HG03135 (cell line): Measurements from ENCODE around the gene DMTF1.
"Not testable (repeated sequence)": the region's sequence is repeated elsewhere in the genome, so short reads cannot be mapped to it uniquely, and the experiment has no call there.

Experiments used
- ATAC-seq: cut with Tn5 transposase; IDR thresholded peaks from one replicate; pipeline ENCODE4 v1.9.1; 2021; ENCODE audit warnings: mild to moderate bottlenecking, moderate library complexity; ENCODE audit not compliant: unreplicated experiment

The DMTF1 gene, protein sequence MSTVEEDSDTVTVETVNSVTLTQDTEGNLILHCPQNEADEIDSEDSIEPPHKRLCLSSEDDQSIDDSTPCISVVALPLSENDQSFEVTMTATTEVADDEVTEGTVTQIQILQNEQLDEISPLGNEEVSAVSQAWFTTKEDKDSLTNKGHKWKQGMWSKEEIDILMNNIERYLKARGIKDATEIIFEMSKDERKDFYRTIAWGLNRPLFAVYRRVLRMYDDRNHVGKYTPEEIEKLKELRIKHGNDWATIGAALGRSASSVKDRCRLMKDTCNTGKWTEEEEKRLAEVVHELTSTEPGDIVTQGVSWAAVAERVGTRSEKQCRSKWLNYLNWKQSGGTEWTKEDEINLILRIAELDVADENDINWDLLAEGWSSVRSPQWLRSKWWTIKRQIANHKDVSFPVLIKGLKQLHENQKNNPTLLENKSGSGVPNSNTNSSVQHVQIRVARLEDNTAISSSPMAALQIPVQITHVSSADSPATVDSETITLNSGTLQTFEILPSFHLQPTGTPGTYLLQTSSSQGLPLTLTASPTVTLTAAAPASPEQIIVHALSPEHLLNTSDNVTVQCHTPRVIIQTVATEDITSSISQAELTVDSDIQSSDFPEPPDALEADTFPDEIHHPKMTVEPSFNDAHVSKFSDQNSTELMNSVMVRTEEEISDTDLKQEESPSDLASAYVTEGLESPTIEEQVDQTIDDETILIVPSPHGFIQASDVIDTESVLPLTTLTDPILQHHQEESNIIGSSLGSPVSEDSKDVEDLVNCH

DNA sequence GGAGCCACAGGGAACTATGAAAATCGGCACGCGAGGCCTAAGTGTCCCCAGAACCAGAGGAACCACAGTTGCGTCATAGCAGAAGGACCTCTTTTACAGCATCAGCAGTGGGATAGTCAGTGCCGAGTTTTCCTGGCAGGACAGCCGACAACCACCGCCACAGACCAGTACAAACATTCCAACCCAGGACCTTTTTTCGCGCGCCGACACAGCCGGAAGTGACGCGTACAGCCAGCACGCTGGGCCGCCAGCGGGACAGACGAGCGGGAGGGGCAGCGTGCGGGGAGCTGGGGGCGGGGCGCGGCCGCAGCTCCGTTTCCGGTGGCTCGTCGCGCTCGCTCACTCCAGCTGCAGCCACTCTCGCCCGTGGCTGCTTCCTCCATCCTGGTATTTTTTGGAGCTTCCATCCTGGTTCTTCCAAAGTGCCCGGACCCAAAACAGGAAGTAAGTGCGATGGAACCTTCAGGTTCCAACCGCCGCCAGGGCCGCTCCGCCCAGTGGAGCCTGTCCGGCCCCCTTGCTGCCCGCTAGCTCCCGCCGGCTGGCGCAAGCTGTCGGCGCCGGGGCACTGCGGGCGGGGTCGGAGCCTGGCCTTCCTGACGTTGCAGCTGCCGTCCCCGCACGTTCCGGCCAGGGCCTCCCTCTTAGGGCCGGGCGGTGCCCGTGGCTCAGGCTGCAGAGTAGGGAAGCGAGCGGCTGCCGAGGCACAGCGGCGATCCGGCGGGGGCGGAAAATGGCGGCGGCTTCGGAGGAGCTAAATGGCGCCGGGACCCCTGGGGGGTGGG lies at the start of gene DMTF1:
DMTF1 (plus strand) TSS at position 342 of the 785 bp plus-strand sequence. CDS start 12,489 bp downstream, outside the sequence.
- ATAC-seq: peak; percentile 82

DNA sequence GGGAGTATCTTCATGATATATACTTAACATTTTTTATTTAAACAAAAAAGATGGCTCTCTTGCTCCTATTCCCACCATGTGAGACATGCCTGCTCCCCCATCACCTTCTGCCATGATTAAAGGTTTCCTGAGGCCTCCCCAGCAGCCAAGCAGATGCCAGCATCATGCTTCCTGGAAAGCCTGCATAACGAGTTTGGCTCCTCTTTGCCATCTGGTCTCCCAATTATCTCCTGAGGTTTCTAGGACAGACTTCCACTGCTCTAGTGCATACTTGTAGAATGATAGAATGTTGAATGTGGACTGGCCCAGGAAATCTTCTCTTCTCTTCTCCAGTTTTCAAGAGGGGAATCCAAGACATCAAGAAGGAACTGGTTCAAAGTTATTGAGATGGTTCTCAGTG lies 46.9 kb upstream of the DMTF1 start:
- no peak for ATAC-seq

DNA sequence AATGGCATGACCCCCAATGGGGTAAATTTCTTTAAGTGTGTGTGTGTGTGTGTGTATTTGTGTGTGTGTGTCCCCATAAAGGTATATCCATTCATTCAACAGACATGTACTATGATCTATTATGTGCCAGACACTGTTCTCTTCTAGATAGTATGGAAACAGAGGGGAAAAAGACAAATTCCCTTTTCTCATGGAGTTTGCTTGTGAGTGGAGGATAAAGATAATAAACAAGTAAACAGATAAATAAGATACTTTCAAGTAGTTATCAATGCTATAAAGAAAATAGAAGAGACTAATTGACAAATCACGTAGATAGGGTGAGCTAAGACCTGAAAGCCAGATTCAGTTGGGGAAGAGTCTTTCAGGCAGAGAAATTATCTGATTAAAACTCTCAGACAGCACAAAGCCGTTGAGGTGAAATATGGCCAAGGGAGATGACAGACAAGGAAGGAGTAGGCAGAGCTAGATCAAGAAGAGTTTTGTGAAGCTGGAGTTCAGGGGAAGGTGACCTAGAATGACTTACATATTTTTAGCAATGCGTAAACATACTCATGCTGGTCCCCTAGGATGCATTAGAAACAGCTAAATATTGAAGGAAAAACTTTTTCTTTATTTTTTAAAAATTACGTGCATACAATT lies 45.2 kb upstream of the DMTF1 start:
- no peak for ATAC-seq

DNA sequence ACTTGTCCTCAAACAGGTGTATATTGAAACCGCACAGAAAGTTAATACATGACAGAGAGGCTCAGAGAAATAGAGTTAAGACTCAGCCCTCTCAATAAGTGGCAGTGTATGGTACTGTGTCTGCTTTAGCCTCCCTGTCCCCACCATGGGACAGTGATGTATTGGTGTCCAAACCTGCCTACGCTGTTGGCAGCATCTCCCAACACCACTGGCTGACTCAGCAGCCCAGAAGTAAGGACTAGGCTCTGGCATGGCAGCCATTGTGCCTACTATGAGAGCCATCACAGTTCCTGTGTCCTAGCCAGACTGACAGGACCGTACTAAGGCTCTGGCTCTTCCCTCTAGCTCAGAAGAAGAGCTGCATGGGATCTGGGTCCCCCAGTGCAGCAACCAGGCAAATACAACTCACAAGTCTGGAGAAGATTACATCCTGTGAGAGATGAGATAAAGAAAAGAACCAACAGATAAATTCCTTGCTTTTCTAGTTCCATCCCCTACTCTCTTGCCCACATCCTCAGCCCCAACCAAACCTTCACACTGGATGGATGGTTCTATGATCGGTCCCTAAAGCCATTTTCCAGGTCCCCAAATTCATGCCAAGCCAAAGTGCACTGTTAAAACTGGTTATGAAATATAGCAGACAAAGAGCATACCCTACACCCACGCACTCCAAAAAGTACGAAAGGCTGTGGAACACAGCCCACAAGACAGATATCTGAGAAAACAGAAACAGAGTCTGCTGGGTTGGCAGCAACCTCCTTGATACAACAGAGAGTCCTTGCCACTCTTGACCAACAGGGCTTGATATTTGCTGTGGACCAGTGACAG lies 44.1 kb upstream of the DMTF1 start:
- ATAC-seq: no peak

DNA sequence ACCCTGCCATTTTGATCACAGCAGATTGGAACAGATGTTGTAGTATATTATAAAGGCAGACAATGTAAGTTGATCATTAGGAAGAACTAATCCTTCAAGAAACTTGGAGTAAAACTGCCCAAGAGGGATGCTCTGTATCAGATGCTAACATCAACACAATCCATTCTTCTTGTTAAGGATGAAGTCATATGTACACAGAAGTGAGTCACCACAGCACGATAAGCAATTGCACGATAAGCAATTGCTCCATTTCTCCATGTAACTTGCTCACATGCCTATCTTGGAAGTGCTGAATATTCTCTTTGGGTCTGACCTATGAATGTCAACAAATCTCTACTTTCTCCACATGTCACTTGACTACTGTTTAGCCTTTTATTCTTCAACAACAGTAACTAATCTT lies 41.5 kb upstream of the DMTF1 start:
- no peak for ATAC-seq

DNA sequence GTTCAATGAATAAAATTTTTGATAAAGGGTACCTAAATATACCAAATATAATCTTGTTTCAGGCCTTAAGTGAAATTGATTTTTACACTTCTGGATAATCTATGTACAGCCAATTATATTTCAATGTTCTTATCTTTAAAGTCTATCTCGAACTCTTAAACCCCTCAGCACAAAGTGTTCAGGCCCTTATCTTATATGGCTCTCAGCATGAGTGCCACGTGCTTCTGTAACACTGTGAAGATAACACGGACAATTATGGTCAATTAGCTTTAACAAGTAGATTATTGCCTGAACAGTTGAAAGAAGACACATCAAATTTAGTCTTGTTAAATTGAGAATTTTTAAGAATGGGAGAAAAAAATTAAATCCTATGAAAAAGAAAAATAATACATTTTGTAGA lies 40.4 kb upstream of the DMTF1 start:
- no peak for ATAC-seq

DNA sequence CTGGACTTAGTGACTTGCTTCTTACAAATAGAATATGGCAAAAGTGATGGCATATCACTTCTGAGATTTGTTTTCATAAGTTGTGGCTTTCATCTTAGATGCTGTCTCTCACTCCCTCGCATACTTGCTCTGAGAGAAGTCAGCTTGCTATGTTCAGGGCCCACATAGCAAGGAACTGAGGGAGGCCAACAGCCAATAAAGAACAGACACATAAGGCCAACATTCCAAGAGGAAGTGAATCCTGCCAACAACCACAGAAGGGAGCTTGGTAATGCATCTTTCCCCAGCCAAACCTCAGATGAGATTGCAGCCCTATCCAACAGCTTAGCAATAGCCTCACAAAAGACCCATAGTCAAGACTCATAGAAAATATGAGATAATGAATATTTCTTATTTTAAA lies 39.2 kb upstream of the DMTF1 start:
- ATAC-seq: no peak

DNA sequence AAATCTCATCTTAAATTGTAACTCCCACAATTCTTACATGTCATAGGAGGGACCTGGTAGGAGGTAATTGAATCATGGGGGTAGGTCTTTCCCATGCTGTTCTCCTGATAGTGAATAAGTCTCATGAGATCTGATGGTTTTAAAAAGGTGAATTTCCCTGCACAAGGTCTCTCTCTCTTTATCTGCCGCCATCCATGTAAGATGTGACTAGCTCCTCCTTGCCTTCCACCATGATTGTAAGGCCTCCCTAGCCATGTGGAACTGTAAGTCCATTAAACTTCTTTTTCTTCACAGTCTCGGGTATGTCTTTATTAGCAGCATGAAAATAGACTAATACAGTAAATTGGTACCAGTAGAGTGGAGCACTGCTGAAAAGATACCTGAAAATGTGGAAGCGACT lies 38.3 kb upstream of the DMTF1 start:
- ATAC-seq: not testable (repeated sequence)

DNA sequence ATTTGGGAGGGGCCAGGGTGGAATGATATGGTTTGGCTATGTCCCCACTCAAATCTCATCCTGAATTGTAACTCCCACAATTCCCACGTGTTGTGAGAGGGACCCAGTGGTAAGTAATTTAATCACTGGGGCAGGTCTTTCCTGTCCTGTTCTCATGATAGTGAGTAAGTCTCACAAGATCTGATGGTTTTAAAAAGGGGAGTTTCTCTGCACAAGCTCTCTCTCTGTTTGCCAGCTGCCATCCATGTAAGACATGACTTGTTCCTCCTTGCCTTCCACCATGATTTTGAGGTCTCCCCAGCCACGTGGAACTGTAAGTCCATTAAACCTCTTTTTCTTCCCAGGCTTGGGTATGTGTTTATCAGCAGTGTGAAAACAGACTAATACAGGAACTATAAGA lies 36.5 kb upstream of the DMTF1 start:
- ATAC-seq: not testable (repeated sequence)

DNA sequence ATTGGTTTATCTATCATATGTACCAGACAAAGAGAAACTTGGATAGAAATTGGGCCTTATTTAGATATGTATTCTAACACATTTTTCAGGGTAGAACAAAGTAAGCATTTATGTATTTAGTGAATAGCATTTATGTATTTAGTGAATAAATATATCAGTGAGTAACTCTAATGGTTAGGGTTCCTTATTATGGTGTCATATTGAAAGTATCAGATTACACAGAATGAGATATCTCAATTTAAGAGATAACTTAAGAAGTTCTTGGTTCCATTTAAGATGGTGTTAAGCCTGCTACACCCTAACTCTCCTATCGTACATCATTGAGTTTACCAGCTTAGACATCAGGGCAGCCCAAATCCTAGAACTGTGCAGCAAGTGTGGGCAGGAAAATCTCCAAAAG lies 35.9 kb upstream of the DMTF1 start:
- no peak for ATAC-seq

DNA sequence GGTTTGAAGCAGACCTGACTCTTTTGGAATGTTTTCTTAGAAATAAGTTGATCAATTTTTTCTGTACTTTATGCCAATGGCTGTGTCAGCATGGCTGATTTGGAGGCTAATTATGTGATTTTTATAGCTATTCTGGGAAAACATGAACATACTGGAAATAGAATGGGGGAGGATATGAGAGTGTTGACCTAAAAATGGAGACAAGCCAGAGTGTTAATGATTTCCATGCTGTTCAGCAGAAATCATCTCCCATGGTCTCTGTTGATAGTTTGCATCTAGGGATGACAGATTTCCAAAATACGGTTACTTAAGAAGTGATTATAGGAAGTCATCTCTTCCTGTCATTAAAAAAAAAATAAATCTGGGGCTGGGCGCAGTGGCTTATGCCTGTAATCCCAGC lies 32.7 kb upstream of the DMTF1 start:
- no peak for ATAC-seq

DNA sequence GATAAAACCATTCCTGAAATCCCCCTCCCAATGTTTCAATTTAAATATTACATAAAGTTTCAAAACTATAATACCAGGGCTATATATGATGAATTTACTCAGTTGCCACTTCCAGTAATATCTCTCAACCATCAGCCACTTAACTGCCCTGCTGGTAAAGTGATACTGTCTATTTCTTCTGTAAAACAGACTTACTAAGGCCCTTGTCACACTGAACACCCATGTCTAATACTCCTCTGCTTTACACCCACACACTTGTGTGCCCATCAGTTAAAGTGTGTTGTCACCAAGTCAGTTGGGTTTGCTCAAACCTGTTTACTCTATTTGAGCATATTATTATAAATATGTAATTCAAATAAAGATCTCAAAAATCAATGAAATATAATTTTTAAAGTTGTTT lies 29.1 kb upstream of the DMTF1 start:
- ATAC-seq: no peak

DNA sequence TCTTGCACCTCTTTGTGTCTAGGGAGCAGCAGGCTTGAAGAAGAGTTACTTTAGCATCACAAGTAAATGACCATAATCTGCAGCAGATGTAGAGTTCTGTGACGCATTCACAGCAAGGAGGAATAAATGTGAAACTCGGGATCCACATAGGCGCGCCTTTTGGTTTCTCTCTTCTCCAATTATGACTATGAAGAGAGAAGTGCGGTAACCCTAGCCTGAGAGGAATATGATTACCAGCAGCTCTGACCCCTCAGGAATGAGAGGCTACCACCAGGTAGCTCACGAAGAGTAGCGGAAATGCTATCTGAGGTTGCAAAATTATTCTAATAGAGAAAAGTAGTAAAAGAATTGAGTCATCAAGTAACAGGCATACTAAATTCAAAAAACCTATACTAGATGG lies 25.2 kb upstream of the DMTF1 start:
- ATAC-seq: no peak

DNA sequence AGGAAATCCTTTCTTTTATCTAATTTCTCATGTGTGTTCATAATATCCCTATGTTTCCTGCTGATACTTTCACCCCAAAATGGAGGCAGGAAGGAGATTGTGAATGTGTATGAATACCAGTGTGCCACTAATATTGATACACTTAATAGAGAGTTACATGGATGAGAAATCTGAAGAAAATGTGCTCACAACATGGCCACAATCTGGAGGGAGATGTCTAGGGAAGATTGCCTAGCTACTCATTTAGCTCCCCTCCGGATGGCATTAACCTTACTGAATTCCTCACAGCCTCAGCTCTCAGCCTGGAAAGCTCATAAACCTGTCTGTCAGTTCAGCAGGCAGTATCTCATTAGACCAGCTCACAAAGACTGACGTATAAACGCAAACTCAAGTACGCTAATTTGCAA lies 23.4 kb upstream of the DMTF1 start:
- ATAC-seq: no peak

DNA sequence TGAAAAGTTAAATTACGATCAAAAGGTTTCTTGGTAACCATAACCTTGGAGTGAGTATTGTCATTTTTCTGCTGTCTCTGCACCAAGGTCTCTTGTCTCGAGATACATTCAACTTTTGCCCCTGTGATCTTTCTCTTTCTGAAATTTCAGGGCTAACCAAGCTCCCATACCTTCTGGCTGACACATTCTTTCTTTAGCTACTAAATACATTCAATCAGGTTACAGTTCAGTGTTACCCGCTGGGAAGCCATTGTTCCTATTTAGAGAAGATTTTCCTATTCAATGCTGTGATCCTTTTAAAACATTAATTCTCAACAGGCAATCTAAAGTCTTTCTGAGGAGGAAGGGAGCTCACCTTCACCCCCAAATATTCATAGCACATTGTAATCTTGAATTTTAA lies 22.9 kb upstream of the DMTF1 start:
- ATAC-seq: no peak

DNA sequence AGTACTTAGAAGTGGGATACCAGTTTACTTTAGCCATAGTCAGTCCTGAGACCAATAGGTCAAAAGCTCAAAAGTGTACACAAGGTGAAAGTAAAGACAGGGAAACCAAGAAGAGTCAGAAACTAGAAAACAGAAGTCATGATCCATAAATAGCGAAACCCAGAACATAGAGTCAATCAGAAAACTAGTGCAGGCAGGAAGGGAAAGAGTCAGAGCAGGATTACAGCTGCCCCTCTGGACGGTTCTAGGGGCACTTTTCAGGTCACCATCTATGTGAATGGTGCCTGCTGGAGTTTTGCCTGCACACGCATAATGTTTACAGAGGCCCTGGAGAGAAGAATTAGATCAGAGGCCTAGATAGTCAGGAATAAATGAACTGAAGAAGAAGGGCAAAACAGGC lies 22.4 kb upstream of the DMTF1 start:
- ATAC-seq: peak; percentile 96

DNA sequence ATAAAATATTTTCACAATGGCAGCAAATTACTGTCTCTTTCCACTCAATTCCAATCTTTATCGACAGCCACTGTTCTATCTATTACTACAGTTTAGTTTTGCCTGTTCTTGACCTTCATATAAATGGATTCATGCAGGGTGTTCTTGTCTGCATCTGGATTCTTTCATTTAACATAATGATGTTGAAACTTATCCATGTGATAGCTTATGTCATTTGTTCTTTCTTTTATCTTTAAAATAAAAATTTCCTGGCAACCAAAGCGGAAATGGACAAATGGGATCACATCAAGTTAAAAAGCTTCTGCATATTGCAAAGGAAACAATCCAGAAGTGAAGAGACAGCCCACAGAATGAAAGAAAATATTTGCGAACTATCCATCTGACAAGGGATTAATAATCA lies 20.5 kb upstream of the DMTF1 start:
- no peak for ATAC-seq

DNA sequence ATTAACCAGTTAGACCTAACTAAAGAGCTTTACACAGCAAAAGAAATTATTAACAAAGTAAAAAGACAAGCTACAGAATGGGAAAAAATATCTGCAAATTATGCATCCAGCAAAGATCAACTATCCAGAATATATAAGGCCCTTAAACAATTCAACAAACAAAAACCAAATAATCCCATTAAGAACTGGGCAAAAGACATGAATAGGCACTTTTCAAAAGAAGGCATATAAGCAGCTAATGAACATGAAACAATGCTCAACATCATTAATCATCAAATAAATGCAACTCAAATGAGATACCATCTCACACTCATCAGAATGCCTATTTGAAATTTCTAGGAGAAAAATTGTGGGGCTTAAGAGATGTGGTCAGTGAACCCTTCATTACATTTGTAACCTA lies 15.0 kb upstream of the DMTF1 start:
- no peak for ATAC-seq

DNA sequence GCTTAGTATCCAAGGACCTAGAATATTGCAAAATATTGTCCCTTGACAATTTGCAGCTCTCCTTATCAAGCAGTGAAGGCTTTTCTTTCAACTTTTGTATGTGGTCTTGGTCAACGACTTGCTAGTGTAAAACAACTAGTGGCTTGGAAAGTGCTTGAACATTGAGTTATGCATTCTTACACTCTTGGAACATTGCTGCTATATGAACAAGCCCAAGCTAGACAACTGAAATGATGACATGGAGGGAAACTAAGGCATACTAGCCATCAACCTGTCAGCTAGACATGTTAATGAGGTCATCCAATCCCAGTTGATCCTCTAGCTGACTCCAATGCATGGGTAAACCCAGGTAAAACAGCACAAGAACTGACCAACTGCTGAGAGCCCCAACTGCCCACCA lies 12.7 kb upstream of the DMTF1 start:
- no peak for ATAC-seq

DNA sequence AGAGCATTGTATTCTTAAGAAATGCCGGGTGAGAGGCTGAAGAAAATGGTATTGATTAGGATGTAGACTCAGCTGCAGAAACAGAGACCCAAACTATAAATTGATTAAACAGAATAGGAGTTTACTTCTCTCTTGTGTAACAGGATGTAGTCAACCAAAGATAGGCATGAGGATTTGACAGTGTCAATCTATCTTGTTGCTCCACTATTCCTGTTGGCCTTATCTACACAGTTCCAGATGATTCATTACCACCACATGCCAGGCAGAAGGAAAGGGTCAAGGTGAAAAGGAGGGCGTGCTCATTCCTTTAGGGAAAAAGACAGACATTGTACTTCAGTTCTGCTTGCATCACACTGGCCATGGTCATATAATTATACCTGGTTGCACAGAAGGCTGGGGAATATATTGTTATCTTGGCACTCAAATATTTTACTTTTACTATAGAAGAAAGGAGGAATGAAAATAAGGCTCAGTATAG lies 11.9 kb upstream of the DMTF1 start:
- ATAC-seq: no peak
